ENCODE measurements around the gene RASGRF2.

RASGRF2 gene

DNA sequence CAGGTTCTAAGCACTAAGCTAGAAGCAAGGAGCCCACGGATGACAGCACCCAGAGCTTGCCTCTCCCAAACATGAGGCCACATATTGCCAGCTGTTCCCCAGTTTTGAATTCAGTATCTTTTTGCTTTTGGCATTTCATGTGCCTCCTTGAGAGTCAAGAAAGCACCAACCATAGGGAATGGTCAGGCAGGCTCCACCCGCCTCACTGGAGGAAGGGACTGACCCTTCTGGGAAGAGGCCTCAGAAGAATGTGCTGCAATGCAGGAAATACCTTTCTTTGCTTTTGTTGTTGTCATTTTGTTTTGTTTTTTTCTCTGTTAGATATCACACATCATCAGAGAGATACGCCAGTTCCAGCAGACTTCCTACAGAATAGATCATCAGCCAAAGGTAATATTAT is 259.2 kb downstream of the RASGRF2 start:
- Histone ChIP-seq H3K4me3 (replicated peaks; ENCODE audit: insufficient read depth, low read length) (no peak overlapping the region), H3K27ac (replicated peaks) (no peak overlapping the region), H3K27me3 (ENCODE audit: insufficient read depth, poor library complexity, severe bottlenecking) (no peaks in the 10 kb centered on the region)
- TF ChIP-seq POLR2AphosphoS5 (IDR thresholded peaks at IDR 0.05; ENCODE audit: low read depth): no peak
- no peak for TF ChIP-seq SPI1 (IDR thresholded peaks at IDR 0.05; ENCODE audit: borderline replicate concordance, low read depth)
- TF ChIP-seq CTCF (IDR thresholded peaks at IDR 0.05; ENCODE audit: insufficient read depth, low read length): no peak
- no peak for TF ChIP-seq GABPA (IDR thresholded peaks at IDR 0.05; ENCODE audit: low read depth)
- no peak for TF ChIP-seq REST (IDR thresholded peaks at IDR 0.05; ENCODE audit: insufficient replicate concordance, low read depth)
- DNase-seq (ENCODE audit: low read depth in 1 of 2, low spot score in 1 of 2): no peak

DNA sequence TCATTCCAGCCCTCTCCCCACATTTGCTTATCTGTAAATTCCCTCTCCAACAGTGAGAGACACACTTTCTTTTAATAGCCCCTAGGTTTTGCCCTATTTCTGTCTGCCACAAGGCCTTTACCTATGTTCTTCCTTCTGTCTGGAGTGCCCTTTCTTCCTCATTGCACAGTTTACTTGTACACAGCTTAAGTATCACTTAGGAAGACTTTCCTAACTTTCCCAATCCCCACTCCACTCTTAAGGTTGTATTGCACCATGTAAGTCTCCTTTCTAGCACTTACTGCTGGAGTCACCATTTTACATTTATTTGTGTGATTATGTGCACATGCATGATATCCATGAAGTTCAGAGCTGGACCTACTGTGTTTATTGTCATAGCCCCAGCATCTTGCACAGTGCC is 262.1 kb downstream of the RASGRF2 start:
- Histone ChIP-seq H3K27ac (replicated peaks) (no peak overlapping the region), H3K27me3 (ENCODE audit: insufficient read depth, poor library complexity, severe bottlenecking) (no peaks in the 10 kb centered on the region), H3K4me3 (replicated peaks; ENCODE audit: insufficient read depth, low read length) (no peak overlapping the region)
- no peak for DNase-seq (ENCODE audit: low read depth in 1 of 2, low spot score in 1 of 2)
- TF ChIP-seq CTCF (IDR thresholded peaks at IDR 0.05; ENCODE audit: insufficient read depth, low read length) (no peak), POLR2AphosphoS5 (IDR thresholded peaks at IDR 0.05; ENCODE audit: low read depth) (no peak), GABPA (IDR thresholded peaks at IDR 0.05; ENCODE audit: low read depth) (no peak), SPI1 (IDR thresholded peaks at IDR 0.05; ENCODE audit: borderline replicate concordance, low read depth) (no peak), REST (IDR thresholded peaks at IDR 0.05; ENCODE audit: insufficient replicate concordance, low read depth) (no peak)

DNA sequence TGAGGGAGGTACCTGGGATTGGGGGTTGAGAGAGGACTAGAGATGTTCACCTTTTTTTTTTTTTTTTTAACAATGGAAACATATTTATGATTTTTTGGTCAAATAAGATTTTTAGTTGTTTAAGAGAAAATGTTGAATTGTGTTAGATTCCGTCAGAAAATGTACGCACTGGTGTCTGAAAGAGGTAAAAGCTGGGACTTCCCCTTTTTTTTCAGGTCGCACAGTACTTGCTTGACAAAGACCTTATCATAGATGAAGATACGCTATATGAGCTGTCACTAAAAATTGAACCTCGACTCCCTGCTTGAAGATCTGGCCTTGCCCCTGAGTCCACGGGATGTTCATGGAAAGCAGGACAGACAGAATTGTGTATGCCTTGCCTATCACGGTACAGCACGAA is 265.3 kb downstream of the RASGRF2 start:
- no peak for DNase-seq (ENCODE audit: low read depth in 1 of 2, low spot score in 1 of 2)
- Histone ChIP-seq H3K27ac (replicated peaks) (no peak overlapping the region), H3K27me3 (ENCODE audit: insufficient read depth, poor library complexity, severe bottlenecking) (no peaks in the 10 kb centered on the region), H3K4me3 (replicated peaks; ENCODE audit: insufficient read depth, low read length) (no peak overlapping the region)
- TF ChIP-seq POLR2AphosphoS5 (IDR thresholded peaks at IDR 0.05; ENCODE audit: low read depth) (no peak), SPI1 (IDR thresholded peaks at IDR 0.05; ENCODE audit: borderline replicate concordance, low read depth) (peak; percentile 66; the same call in 1 of the 2 replicates)

DNA sequence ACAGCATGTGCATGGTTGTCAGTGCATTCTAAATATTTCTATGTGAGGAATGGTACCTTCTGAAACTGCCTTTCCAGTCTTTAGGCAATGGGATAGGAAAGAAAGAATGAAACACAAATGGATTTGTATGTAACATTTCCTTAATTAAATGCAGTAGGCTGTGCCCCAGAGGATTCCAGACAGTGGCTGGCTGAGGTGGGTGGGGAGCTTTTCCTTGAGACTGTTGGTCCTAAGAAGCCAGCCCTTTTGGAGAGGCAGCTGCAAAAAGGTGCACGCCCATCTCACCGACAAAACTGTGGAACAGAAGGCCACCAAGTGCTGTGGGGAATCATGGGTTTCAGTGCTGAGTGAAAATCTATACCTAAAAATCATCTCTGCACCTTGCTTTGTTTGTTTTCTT is 266.1 kb downstream of the RASGRF2 start:
- Histone ChIP-seq H3K4me3 (replicated peaks; ENCODE audit: insufficient read depth, low read length) (no peak overlapping the region), H3K27me3 (ENCODE audit: insufficient read depth, poor library complexity, severe bottlenecking) (no peaks in the 10 kb centered on the region), H3K27ac (replicated peaks) (no peak overlapping the region)
- TF ChIP-seq GABPA (IDR thresholded peaks at IDR 0.05; ENCODE audit: low read depth): no peak
- TF ChIP-seq SPI1 (IDR thresholded peaks at IDR 0.05; ENCODE audit: borderline replicate concordance, low read depth): no peak
- no peak for TF ChIP-seq REST (IDR thresholded peaks at IDR 0.05; ENCODE audit: insufficient replicate concordance, low read depth)
- TF ChIP-seq POLR2AphosphoS5 (IDR thresholded peaks at IDR 0.05; ENCODE audit: low read depth): no peak
- TF ChIP-seq CTCF (IDR thresholded peaks at IDR 0.05; ENCODE audit: insufficient read depth, low read length): no peak
- DNase-seq (ENCODE audit: low read depth in 1 of 2, low spot score in 1 of 2): no peak
